Kidney (tissue), 14 donors: ENCODE data around the gene SDHAF1. TPM values are rescaled to one million over a fixed set of nuclear protein-coding genes. Genes with fewer than 3 reads are reported as not detected.
"Not testable (repeated sequence)": the region's sequence is repeated elsewhere in the genome, so short reads cannot be mapped to it uniquely, and the experiment has no call there.

Source experiments
- DNase-seq, 5 donors: peaks; one replicate each; pipeline ENCODE4 v3.0.0-alpha.2; 2013 to 2020
- FAIRE-seq: peaks from 2 replicates; lab custom pipeline; 2012; peaks lifted over from hg19 to GRCh38; lab: Jason Lieb, UNC
- H3K27ac ChIP-seq, 2 donors: one replicate each; pipeline ENCODE4 v1.7.0; 2013; ENCODE audit warnings: low read depth in 2 of 2, low read length in 2 of 2, inconsistent platforms in 1 of 2
- H3K27me3 ChIP-seq: one replicate; pipeline ENCODE4 v1.7.1; 2013; ENCODE audit warnings: low read length, inconsistent platforms; ENCODE audit not compliant: control insufficient read depth, insufficient read depth
- H3K36me3 ChIP-seq, 3 donors: one replicate each; pipeline versions ENCODE4 v1.7.0 to v1.7.1; 2013; ENCODE audit warnings: low read length in 3 of 3, control low read depth in 1 of 3, inconsistent platforms in 1 of 3; ENCODE audit not compliant: insufficient read depth in 3 of 3, control insufficient read depth in 2 of 3
- H3K4me1 ChIP-seq, 3 donors: one replicate each; pipeline versions ENCODE4 v1.7.0 to v1.7.1; 2013; ENCODE audit warnings: low read length in 3 of 3, inconsistent platforms in 1 of 3, low read depth in 1 of 3; ENCODE audit not compliant: control insufficient read depth in 2 of 3, insufficient read depth in 2 of 3
- H3K4me3 ChIP-seq, 3 donors: one replicate each; pipeline versions ENCODE4 v1.7.0 to v1.8.1; 2013; ENCODE audit warnings: low read length in 3 of 3, control low read depth in 1 of 3, inconsistent platforms in 1 of 3
- H3K9ac ChIP-seq, 3 donors: one replicate each; pipeline versions ENCODE4 v1.7.0 to v1.7.1; 2013; ENCODE audit warnings: low read length in 3 of 3, control low read depth in 1 of 3, inconsistent platforms in 1 of 3
- H3K9me3 ChIP-seq, 3 donors: one replicate each; pipeline versions ENCODE4 v1.7.0 to v1.7.1; 2013; ENCODE audit warnings: low read length in 3 of 3, control low read depth in 1 of 3, inconsistent platforms in 1 of 3; ENCODE audit not compliant: control insufficient read depth in 2 of 3, insufficient read depth in 1 of 3
- CTCF ChIP-seq: IDR thresholded peaks from 3 replicates; pipeline ENCODE4 v1.5.1; 2012; ENCODE audit warnings: mild to moderate bottlenecking, moderate library complexity, borderline replicate concordance; ENCODE audit not compliant: insufficient read depth; ENCODE audit errors: extremely low read depth
- intact Hi-C: fragments of 100-400 bp; cut with DNase I; formaldehyde crosslinking; loops from one replicate; pipeline ENCODE4 v1.11.1; 2022
- polyA plus RNA-seq: library from polyadenylated mRNA; stranded (reverse); fragments of 350-450 nt; fragmentation: Illumina TruSeq; extraction: RNeasy Lipid Tissue Mini Kit (QIAGEN cat#74804); gene quantifications from one replicate; pipeline ENCODE4 v1.2.3, GENCODE V29; 2014; ENCODE audit warnings: low read depth, low replicate concordance; ENCODE audit not compliant: insufficient read depth
- total RNA-seq: library from RNA; stranded (reverse); fragmentation: NEBNext Ultra II Directional; extraction: Animal tissue kit (Norgen Biotek cat#: 25700); gene quantifications from one replicate; pipeline ENCODE4 v1.2.1, GENCODE V29; 2021
- donor health status: control.
- donor health status: control.
- donor health status: control.
- donor health status: control.
- donor health status: control.
- donor health status: DM: yes; HTN: yes; CAD: no.
- donor health status: Normal renal cell carcinoma (clear cell type).

SDHAF1 gene
- total and polyA plus RNA-seq, 2 donors from 2014 or later: 15.0 to 34.3 TPM

DNA sequence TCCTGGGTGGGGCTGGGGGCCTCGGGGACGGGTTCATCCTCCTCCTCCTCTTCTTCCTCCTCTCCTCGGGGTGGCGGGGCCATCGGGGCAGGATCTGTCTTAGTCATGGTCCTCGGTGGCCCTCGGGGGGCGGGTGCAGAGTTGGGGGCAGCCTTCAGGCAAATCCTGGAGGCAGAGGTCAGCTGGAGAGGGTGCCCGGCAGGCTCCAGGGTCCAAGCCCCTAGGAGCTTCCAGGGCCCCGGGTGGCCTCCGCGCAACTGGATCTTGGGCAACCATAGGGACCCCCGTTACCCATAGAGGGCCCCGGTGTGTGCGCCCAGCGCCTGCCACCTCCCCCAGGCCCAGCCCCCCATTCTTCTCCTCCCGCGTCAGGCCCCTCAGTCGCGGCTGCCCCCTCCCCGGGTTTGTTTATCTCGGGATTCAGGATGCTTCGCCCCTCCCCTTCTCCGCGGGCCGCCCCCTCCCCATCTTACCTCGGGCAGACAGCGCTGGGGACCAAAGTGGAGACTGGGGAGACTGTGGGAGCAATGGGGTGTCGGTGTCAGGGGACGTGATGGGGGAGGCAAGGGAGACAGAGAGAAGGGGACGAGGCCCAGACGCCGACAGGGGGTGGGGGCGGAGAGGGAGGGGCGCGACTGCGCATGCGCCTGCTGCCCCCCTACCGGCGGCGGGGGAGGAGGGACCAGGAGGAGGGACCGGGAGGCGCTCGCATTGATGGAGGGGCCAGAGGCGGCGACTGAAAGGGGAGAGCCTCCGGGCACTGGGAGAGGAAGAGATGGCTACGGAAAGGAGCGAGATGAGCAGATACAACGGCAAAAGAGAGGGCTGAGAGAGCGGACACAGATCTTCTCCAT lies 37.5 kb downstream of the SDHAF1 start, which contains the start of gene CLIP3:
CLIP3 (minus strand) TSS at position 623 of the 854 bp plus-strand sequence; CDS start at position 107, 516 bp downstream.
- no peaks in the 10 kb centered on the region for H3K9me3 ChIP-seq
- no peak for FAIRE-seq
- peak within 1 kb of the TSS in 1 of 2 donors; percentile 51 for H3K27ac ChIP-seq
- peak; percentile 79 to 91 (median 88) for DNase-seq
- no peak for TF ChIP-seq CTCF
- H3K27me3 ChIP-seq: no peaks in the 10 kb centered on the region
- peak within 1 kb of the TSS; percentile 54 to 68 (median 59) for H3K4me3 ChIP-seq
- peaks cover 0 to 2% (median 0%) of the 10 kb centered on the region in 3 donors for H3K4me1 ChIP-seq
- intact Hi-C loops: no loop called here
- peak within 1 kb of the TSS in 2 of 3 donors; percentile 40 to 65 for H3K9ac ChIP-seq
- no peaks in the 10 kb centered on the region for H3K36me3 ChIP-seq

DNA sequence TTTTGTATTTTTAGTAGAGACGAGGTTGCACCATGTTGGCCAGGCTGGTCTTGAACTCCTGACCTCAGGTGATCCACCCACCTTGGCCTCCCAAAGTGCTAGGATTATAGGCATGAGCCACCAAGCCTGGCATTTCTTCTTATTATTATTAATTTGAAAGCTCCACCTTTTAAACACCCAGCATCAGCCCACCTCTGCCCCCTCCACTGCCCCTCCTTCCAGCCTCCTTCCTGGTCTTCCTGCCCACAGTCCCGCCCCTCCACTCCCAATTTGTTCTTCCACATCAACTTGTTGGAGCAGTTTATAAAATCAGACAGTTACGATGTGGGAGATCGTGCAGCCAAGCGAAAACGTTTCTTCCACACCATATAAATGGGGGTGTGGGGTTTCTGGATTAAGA lies 45.5 kb downstream of the SDHAF1 start:
- TF ChIP-seq CTCF: no peak
- intact Hi-C loops: no loop called here
- no peaks in the 10 kb centered on the region for H3K9me3 ChIP-seq
- H3K27me3 ChIP-seq: no peaks in the 10 kb centered on the region
- no peak overlapping the region for H3K9ac ChIP-seq
- FAIRE-seq (no peak), DNase-seq (peak in 2 of 5 donors; percentile 17 to 19)
- H3K4me1 ChIP-seq: peaks cover 0 to 3% (median 0%) of the 10 kb centered on the region in 3 donors
- no peak overlapping the region for H3K4me3 ChIP-seq
- no peaks in the 10 kb centered on the region for H3K36me3 ChIP-seq
- no peak overlapping the region for H3K27ac ChIP-seq

DNA sequence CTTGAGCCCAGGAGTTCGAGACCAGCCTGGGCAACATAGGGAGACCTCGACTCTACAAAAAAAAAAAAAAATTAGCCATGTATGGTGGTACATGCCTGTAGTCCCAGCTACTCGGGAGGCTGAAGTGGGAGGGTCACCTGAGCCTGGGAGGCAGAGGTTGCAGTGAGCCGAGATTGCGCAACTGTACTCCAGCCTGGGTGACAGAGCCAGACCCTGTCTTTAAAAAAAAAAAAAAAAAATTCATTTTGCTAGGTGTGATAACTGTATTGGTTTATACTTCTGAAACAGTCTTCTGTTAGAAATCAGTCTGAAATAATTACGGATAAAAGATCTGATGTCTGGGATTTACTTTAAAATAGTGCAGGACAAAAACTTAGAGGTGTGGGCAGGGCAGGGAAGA lies 46.1 kb downstream of the SDHAF1 start:
- H3K36me3 ChIP-seq, H3K27me3 ChIP-seq, DNase-seq, FAIRE-seq, H3K4me1 ChIP-seq, H3K4me3 ChIP-seq, H3K9me3 ChIP-seq, intact Hi-C loops, H3K9ac ChIP-seq: not testable (repeated sequence)
- H3K27ac ChIP-seq: peak overlapping the region in 1 of 2 donors; percentile 20

GRCh38 chr19:36041831-36042230 lies 46.8 kb downstream of the SDHAF1 start:
- no peaks in the 10 kb centered on the region for H3K27me3 ChIP-seq
- no peak overlapping the region for H3K9ac ChIP-seq
- H3K27ac ChIP-seq: no peak overlapping the region
- peak overlapping the region in 1 of 3 donors; percentile 12 for H3K4me3 ChIP-seq
- FAIRE-seq (no peak), DNase-seq (peak in 4 of 5 donors; percentile 63 to 89 (median 74))
- TF ChIP-seq CTCF: no peak
- intact Hi-C loops: no loop called here
- no peaks in the 10 kb centered on the region for H3K9me3 ChIP-seq
- peaks cover 0 to 3% (median 0%) of the 10 kb centered on the region in 3 donors for H3K4me1 ChIP-seq
- no peaks in the 10 kb centered on the region for H3K36me3 ChIP-seq
